IMR-90 (cell line): Measurements from ENCODE around the gene AADAC. TPM values are rescaled to one million over a fixed set of nuclear protein-coding genes. Genes with fewer than 3 reads are reported as not detected.

ENCODE experiments used
- ATAC-seq: fragments of 200-7000 bp; cut with Tn5 transposase; 2 replicates; pipeline ENCODE4 v1.9.1; 2020; ENCODE audit warnings: low read depth, mild to moderate bottlenecking, moderate library complexity
- BruUV-seq: library from RNA; stranded (reverse); fragments of 400-500 nt; replicated peaks from 2 replicates; lab custom pipeline; 2021; lab: Mats Ljungman, UMichigan
- CTCF ChIA-PET: fragments of 300-600 bp; formaldehyde crosslinking; extraction: SDS; loops from one replicate; lab custom pipeline; 2021; ENCODE audit warnings: antibody characterized with exemption; lab: Yijun Ruan, JAX
- POLR2A ChIA-PET: fragments of 300-600 bp; sonication (Branson Sonifier 250); formaldehyde crosslinking; loops from one replicate; lab custom pipeline; 2022; ENCODE audit warnings: antibody characterized with exemption; ENCODE audit not compliant: unreplicated experiment; lab: Charles Lee
- DNase-seq: peaks from one replicate; pipeline ENCODE4 v3.0.0; 2013
- H2AFZ ChIP-seq: replicated peaks from 2 replicates; pipeline ENCODE3; 2013; ENCODE audit warnings: low read length, mild to moderate bottlenecking; ENCODE audit not compliant: poor library complexity
- H2AK5ac ChIP-seq: 2 replicates; pipeline ENCODE4 v1.6.1; 2013; ENCODE audit warnings: low read depth, low read length, inconsistent platforms
- H2AK9ac ChIP-seq: replicated peaks from 2 replicates; pipeline ENCODE3; 2013; ENCODE audit warnings: mild to moderate bottlenecking, low read depth, low read length, moderate library complexity; ENCODE audit not compliant: poor library complexity
- H2BK120ac ChIP-seq: 2 replicates; pipeline ENCODE4 v1.6.1; 2013; ENCODE audit warnings: low read depth, low read length, inconsistent platforms
- H2BK15ac ChIP-seq: 3 replicates; pipeline ENCODE4 v1.6.1; 2013; ENCODE audit warnings: low read depth, low read length, inconsistent platforms
- H2BK20ac ChIP-seq: 2 replicates; pipeline ENCODE4 v1.6.1; 2013; ENCODE audit warnings: low read depth, mild to moderate bottlenecking, inconsistent platforms, low read length, moderate library complexity
- H2BK5ac ChIP-seq: 2 replicates; pipeline ENCODE4 v1.6.1; 2013; ENCODE audit warnings: mild to moderate bottlenecking, low read depth, low read length, inconsistent platforms; ENCODE audit not compliant: poor library complexity, severe bottlenecking
- H3K14ac ChIP-seq: replicated peaks from 2 replicates; pipeline ENCODE4 v1.6.1; 2013; ENCODE audit warnings: low read depth, low read length, inconsistent platforms
- H3K18ac ChIP-seq: 2 replicates; pipeline ENCODE4 v1.6.1; 2013; ENCODE audit warnings: low read depth, low read length, control low read depth
- H3K23ac ChIP-seq: 2 replicates; pipeline ENCODE4 v1.6.1; 2013; ENCODE audit warnings: low read depth, low read length, inconsistent platforms
- H3K27ac ChIP-seq: 2 replicates; pipeline ENCODE4 v1.5.1; 2013; ENCODE audit warnings: mild to moderate bottlenecking, control low read depth, low read length; ENCODE audit not compliant: insufficient read depth
- H3K27me3 ChIP-seq: 2 replicates; pipeline ENCODE4 v1.6.1; 2013; ENCODE audit warnings: low read length; ENCODE audit not compliant: control insufficient read depth, insufficient read depth
- H3K36me3 ChIP-seq: 2 replicates; pipeline ENCODE4 v1.6.1; 2013; ENCODE audit warnings: low read length, mixed read lengths; ENCODE audit not compliant: control insufficient read depth, insufficient read depth
- H3K4ac ChIP-seq: 2 replicates; pipeline ENCODE4 v1.6.1; 2013; ENCODE audit warnings: low read depth, low read length, inconsistent platforms
- H3K4me1 ChIP-seq: 2 replicates; pipeline ENCODE4 v1.6.1; 2013; ENCODE audit warnings: low read length, mixed read lengths; ENCODE audit not compliant: control insufficient read depth, insufficient read depth
- H3K4me2 ChIP-seq: 2 replicates; pipeline ENCODE4 v1.6.1; 2013; ENCODE audit warnings: low read depth, mild to moderate bottlenecking, control low read depth, low read length, moderate library complexity
- H3K4me3 ChIP-seq: 2 replicates; pipeline ENCODE4 v1.5.1; 2013; ENCODE audit warnings: low read depth, mild to moderate bottlenecking, control low read depth, low read length, moderate library complexity; ENCODE audit not compliant: insufficient read depth
- H3K56ac ChIP-seq: 2 replicates; pipeline ENCODE4 v1.6.1; 2013; ENCODE audit warnings: low read length, inconsistent platforms; ENCODE audit not compliant: insufficient read depth; ENCODE audit errors: extremely low read depth
- H3K79me1 ChIP-seq, 2 experiments: 2 replicates each; pipeline ENCODE4 v1.6.1; 2013; ENCODE audit warnings: low read length in 2 of 2, inconsistent platforms in 1 of 2, low read depth in 1 of 2
- H3K9ac ChIP-seq: 2 replicates; pipeline ENCODE4 v1.6.1; 2013; ENCODE audit warnings: low read depth, low read length, control low read depth
- H3K9me1 ChIP-seq: 2 replicates; pipeline ENCODE4 v1.6.1; 2013; ENCODE audit warnings: low read length, inconsistent platforms; ENCODE audit not compliant: insufficient read depth
- H3K9me3 ChIP-seq: 2 replicates; pipeline ENCODE4 v1.6.1; 2013; ENCODE audit warnings: low read length; ENCODE audit not compliant: control insufficient read depth, insufficient read depth
- H4K20me1 ChIP-seq: 2 replicates; pipeline ENCODE4 v1.6.1; 2013; ENCODE audit warnings: low read length, inconsistent platforms; ENCODE audit not compliant: insufficient read depth
- H4K5ac ChIP-seq: 2 replicates; pipeline ENCODE4 v1.6.1; 2013; ENCODE audit warnings: mild to moderate bottlenecking, low read depth, low read length, control low read depth
- H4K8ac ChIP-seq, 2 experiments: 2 replicates each; pipeline ENCODE4 v1.6.1; 2013; ENCODE audit warnings: low read depth in 2 of 2, low read length in 2 of 2, control low read depth in 1 of 2, inconsistent platforms in 1 of 2
- H4K91ac ChIP-seq: 2 replicates; pipeline ENCODE4 v1.6.1; 2013; ENCODE audit warnings: low read depth, low read length, inconsistent platforms; ENCODE audit not compliant: insufficient read depth
- BHLHE40 ChIP-seq: fragments of 150-350 bp; IDR thresholded peaks from 2 replicates; pipeline ENCODE4 v1.6.1; 2016; ENCODE audit warnings: mild to moderate bottlenecking, low read depth, low read length
- CEBPB ChIP-seq: IDR thresholded peaks from 2 replicates; pipeline ENCODE4 v1.6.1; 2012; ENCODE audit warnings: low read depth, low read length, improper control_type of control experiment
- CHD1 ChIP-seq: IDR thresholded peaks from 2 replicates; pipeline ENCODE4 v1.6.1; 2012; ENCODE audit warnings: low read depth, low read length, improper control_type of control experiment
- MAFK ChIP-seq: IDR thresholded peaks from 2 replicates; pipeline ENCODE4 v1.6.1; 2012; ENCODE audit warnings: low read depth, low read length, improper control_type of control experiment
- MAZ ChIP-seq: IDR thresholded peaks from 2 replicates; pipeline ENCODE4 v1.6.1; 2012; ENCODE audit warnings: low read depth, mild to moderate bottlenecking, low read length, improper control_type of control experiment, moderate library complexity, borderline replicate concordance
- MXI1 ChIP-seq: IDR thresholded peaks from 2 replicates; pipeline ENCODE4 v1.6.1; 2012; ENCODE audit warnings: low read depth, mild to moderate bottlenecking, low read length, moderate library complexity, borderline replicate concordance
- NFE2L2 ChIP-seq: fragments of 150-350 bp; IDR thresholded peaks from 2 replicates; pipeline ENCODE4 v1.6.1; 2016; ENCODE audit warnings: low read depth, mild to moderate bottlenecking, low read length
- POLR2A ChIP-seq: IDR thresholded peaks from 2 replicates; pipeline ENCODE4 v1.6.1; 2012; ENCODE audit warnings: mild to moderate bottlenecking, low read depth, low read length
- RAD21 ChIP-seq: IDR thresholded peaks from 2 replicates; pipeline ENCODE4 v1.6.1; 2012; ENCODE audit warnings: low read length, improper control_type of control experiment
- RCOR1 ChIP-seq: IDR thresholded peaks from 2 replicates; pipeline ENCODE4 v1.6.1; 2012; ENCODE audit warnings: mild to moderate bottlenecking, low read length, improper control_type of control experiment; ENCODE audit not compliant: insufficient replicate concordance
- RFX5 ChIP-seq: IDR thresholded peaks from 2 replicates; pipeline ENCODE4 v1.8.0; 2012; ENCODE audit warnings: low read depth, mild to moderate bottlenecking, low read length, moderate library complexity
- SMC3 ChIP-seq: fragments of 150-350 bp; IDR thresholded peaks from 2 replicates; pipeline ENCODE4 v1.6.1; 2016; ENCODE audit warnings: low read depth, mild to moderate bottlenecking, antibody characterized with exemption, low read length, moderate library complexity
- WGBS, 2 experiments: methylation state at CpG; one replicate each; pipeline versions ENCODE4 v1.1.5 to v1.1.7; 2013; ENCODE audit warnings: missing lambda C conversion rate in 2 of 2; ENCODE audit not compliant: insufficient read length in 1 of 2; ENCODE audit errors: extremely low coverage in 2 of 2; 5-methylcytosine and 5-hydroxymethylcytosine counted together
- dilution Hi-C: fragments of 300-500 bp; cut with HindIII; formaldehyde crosslinking; loops from one replicate; pipeline ENCODE4 v1.14.3; 2018; ENCODE audit warnings: low sequenced_read_pairs; ENCODE audit not compliant: unreplicated experiment
- in situ Hi-C: fragments of 300-500 bp; cut with MboI; formaldehyde crosslinking; loops from 3 replicates; pipeline ENCODE4 v1.14.3; 2019; ENCODE audit warnings: low sequenced_read_pairs, inconsistent platforms, mixed read lengths
- intact Hi-C: fragments of 100-400 bp; cut with micrococcal nuclease; formaldehyde crosslinking; loops from 2 replicates; pipeline ENCODE4 v1.10.0; 2022
- polyA plus RNA-seq, 3 experiments: library from polyadenylated mRNA; depleted of rRNA; stranded (reverse); fragments of >200 nt; gene quantifications; 2 replicates each; pipeline ENCODE4 v1.2.3, GENCODE V29; 2012; ENCODE audit warnings: low replicate concordance in 1 of 3
- total RNA-seq: library from RNA; depleted of rRNA; stranded (reverse); fragments of >200 nt; gene quantifications from 2 replicates; pipeline ENCODE4 v1.2.3, GENCODE V29; 2012
- TF ChIP-seq, protein P1 (sequence below): fragments of 150-350 bp; IDR thresholded peaks from 2 replicates; pipeline ENCODE4 v1.6.1; 2016; ENCODE audit warnings: low read depth, mild to moderate bottlenecking, low read length, moderate library complexity, borderline replicate concordance
- TF ChIP-seq, protein P2 (sequence below): fragments of 150-350 bp; IDR thresholded peaks from 2 replicates; pipeline ENCODE4 v1.6.1; 2017; ENCODE audit warnings: mild to moderate bottlenecking, antibody characterized with exemption, low read length, low read depth

Gene AADAC
- total and polyA plus RNA-seq, 2 of the 4 experiments (the other 2 are of a cell fraction), result not detected

DNA sequence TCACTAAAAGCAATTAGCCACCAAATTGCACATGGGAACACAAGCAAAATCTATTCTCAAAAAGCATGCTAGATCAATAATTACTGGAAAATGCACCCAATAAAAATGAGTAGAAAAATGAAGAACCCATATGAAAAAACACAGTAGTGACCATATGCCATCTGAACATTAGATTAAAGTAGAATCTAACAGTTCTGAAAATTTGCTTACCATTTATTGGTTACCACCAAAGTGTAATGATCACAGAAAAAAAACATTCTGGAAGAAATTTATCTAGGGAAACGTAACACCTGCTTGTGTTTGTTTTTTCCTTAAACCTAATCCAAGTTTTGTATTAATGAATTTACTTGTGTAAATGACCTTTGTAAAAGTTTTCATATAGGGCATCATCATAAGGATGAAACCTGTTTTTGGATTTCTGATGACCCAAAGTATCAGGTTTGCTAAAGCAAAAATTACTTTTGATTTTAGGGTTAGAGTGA is 37.6 kb upstream of the AADAC start (continued):
- TF ChIP-seq, protein P1, sequence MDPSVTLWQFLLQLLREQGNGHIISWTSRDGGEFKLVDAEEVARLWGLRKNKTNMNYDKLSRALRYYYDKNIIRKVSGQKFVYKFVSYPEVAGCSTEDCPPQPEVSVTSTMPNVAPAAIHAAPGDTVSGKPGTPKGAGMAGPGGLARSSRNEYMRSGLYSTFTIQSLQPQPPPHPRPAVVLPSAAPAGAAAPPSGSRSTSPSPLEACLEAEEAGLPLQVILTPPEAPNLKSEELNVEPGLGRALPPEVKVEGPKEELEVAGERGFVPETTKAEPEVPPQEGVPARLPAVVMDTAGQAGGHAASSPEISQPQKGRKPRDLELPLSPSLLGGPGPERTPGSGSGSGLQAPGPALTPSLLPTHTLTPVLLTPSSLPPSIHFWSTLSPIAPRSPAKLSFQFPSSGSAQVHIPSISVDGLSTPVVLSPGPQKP, result no peak
- TF ChIP-seq SMC3 (no peak), MAFK (no peak), RAD21 (no peak)

DNA sequence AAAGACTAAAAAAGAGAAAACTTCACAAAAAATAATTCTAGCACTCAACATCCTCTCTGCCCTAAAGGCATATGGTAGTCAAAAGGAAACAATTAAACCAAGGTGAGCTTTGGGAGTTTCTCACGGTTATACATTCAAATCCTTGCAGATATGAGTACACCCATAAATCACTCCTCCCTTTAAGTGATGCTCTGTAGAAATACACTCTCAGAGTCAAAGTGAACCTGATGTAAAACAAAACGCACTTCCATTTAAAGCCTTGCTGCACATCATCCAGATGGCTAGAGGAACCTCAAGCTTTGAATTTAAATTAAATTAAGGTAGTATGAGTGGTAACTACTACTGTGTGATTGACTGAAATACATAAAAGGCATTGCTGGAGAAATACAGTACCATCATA is 36.0 kb upstream of the AADAC start:
- Histone ChIP-seq H2BK120ac (no peak overlapping the region), H3K4ac (no peak overlapping the region), H3K9me1 (no peaks in the 10 kb centered on the region), H3K79me1 (no peaks in the 10 kb centered on the region), H3K4me2 (no peak overlapping the region), H3K36me3 (no peaks in the 10 kb centered on the region), H3K14ac (no peak overlapping the region), H3K18ac (no peak overlapping the region), H3K4me1 (no peaks in the 10 kb centered on the region), H2BK5ac (no peak overlapping the region), H3K4me3 (no peak overlapping the region), H4K20me1 (no peaks in the 10 kb centered on the region), H2AFZ (no peak overlapping the region), H2BK15ac (no peak overlapping the region), H2BK20ac (no peak overlapping the region), H3K9ac (no peak overlapping the region), H2AK9ac (no peak overlapping the region), H2AK5ac (no peak overlapping the region), H3K27ac (no peak overlapping the region), H3K27me3 (no peaks in the 10 kb centered on the region), H3K23ac (no peak overlapping the region), H4K91ac (no peak overlapping the region), H3K56ac (no peak overlapping the region), H4K8ac (no peak overlapping the region), H4K5ac (no peak overlapping the region), H3K9me3 (no peaks in the 10 kb centered on the region)
- DNase-seq, result no peak
- intact Hi-C loops, result no loop called here
- ChIA-PET POLR2A (no interaction called here), CTCF (interaction anchor here (0.6 kb wide), 2 partner anchors 26 to 335 kb away, joined by 3 to 5 read pairs; no protein-coding TSS in a partner anchor)
- TF ChIP-seq, protein P2, sequence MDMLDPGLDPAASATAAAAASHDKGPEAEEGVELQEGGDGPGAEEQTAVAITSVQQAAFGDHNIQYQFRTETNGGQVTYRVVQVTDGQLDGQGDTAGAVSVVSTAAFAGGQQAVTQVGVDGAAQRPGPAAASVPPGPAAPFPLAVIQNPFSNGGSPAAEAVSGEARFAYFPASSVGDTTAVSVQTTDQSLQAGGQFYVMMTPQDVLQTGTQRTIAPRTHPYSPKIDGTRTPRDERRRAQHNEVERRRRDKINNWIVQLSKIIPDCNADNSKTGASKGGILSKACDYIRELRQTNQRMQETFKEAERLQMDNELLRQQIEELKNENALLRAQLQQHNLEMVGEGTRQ, result no peak
- TF ChIP-seq, protein P1, result no peak
- no peak for TF ChIP-seq NFE2L2
- no peak for TF ChIP-seq SMC3
- no peak for TF ChIP-seq CHD1
- TF ChIP-seq RAD21, result no peak
- TF ChIP-seq BHLHE40, result no peak
- TF ChIP-seq CEBPB, result no peak
- TF ChIP-seq POLR2A, result no peak
- TF ChIP-seq MAZ, result no peak
- TF ChIP-seq RCOR1, result no peak
- TF ChIP-seq MXI1, result no peak
- TF ChIP-seq MAFK, result no peak
- TF ChIP-seq RFX5, result no peak
- no TSS peak for BruUV-seq
- in situ Hi-C loops, result no loop called here
- ATAC-seq, result no peak
- dilution Hi-C loops, result no loop called here
- no CpG with 5 or more reads among the region's 2 CpGs for WGBS, 2 experiments
